ENCODE data around the gene IL1R1.

GRCh38 chr2:102131564-102131963 is 11.0 kb upstream of the IL1R1 start:
- TF ChIP-seq CTCF (IDR thresholded peaks at IDR 0.05) (no peak), POLR2AphosphoS5 (IDR thresholded peaks at IDR 0.05) (no peak), POLR2A (IDR thresholded peaks at IDR 0.05) (no peak), EP300 (IDR thresholded peaks at IDR 0.05) (no peak)
